Measurements from ENCODE around the gene TAF4.

- TF ChIP-seq CTCF (conservative IDR thresholded peaks at IDR 0.05) (no peak), ZFX (IDR thresholded peaks at IDR 0.05) (no peak)
These were observed 47.1 kb downstream of the TAF4 start for GRCh38 chr20:62018437-62019143.

Data from C4-2B (cell line).